A673 (cell line): ENCODE data around the gene CLCNKA.
A peak's percentile ranks its signal among the peaks of the same experiment; 100 is the strongest.

Source experiments
- CTCF ChIP-seq: fragments of 300-800, 200-600 bp; sonication (generic); conservative IDR thresholded peaks from 2 replicates; pipeline ENCODE4 v1.5.1; 2017; ENCODE audit warnings: low read depth, mild to moderate bottlenecking, antibody characterized with exemption, low read length, moderate library complexity, mixed read lengths
- EZH2 ChIP-seq: fragments of 200-600 bp; sonication (generic); IDR thresholded peaks from 2 replicates; pipeline ENCODE4 v1.6.1; 2017; ENCODE audit warnings: borderline replicate concordance, low read depth, mild to moderate bottlenecking, mixed read lengths, antibody characterized with exemption, low read length; ENCODE audit not compliant: poor library complexity, severe bottlenecking

GRCh38 chr1:16042096-16042495 lies 20.3 kb downstream of the CLCNKA start:
- TF ChIP-seq CTCF (peak; percentile 46), EZH2 (no peak)
